Hepatic stellate cell (primary cell): ENCODE results near the gene ESPNL.

Experiments
- DNase-seq: peaks from one replicate; pipeline ENCODE4 v3.0.0; 2011; ENCODE audit warnings: low spot score

Gene ESPNL

DNA sequence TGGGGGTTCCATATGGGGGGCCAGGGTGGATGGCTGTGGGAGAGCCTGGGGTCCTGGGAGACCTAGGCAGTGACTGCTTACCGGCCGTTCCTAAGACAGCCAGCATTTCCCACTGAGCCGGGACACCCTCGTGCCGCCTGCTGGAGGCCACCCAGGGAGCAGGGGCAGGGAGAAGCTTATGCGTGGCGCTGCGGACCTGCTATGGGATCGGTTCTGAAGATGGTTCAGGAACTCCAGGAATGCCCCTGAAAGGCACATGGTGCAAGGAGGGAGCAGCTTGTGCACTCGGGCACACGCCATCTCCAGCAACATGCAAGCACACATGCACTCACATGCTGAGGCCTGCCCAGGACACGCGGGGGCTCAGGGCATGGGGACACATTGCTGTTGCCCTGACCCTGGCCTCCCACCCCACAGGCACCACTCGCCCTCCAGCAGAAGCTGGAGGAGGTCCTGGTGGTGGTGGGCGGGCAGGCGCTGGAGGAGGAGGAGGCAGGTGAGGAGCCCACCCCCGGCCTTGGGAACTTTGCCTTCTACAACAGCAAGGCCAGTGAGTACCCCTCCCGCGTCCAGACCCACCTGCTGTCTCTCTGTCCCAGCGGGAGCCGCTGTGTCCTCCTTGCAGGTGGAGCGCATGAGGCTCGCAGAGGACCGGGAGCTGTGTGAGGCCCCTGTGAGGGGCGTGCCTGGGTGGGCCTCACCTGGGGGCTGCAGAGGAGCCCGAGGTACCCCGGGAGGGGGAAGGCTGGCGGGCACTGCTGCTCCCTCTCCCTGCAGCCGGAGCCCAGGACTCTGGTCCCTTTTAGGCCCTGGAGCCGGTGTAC lies 42.5 kb downstream of the ESPNL start:
- DNase-seq = no peak

DNA sequence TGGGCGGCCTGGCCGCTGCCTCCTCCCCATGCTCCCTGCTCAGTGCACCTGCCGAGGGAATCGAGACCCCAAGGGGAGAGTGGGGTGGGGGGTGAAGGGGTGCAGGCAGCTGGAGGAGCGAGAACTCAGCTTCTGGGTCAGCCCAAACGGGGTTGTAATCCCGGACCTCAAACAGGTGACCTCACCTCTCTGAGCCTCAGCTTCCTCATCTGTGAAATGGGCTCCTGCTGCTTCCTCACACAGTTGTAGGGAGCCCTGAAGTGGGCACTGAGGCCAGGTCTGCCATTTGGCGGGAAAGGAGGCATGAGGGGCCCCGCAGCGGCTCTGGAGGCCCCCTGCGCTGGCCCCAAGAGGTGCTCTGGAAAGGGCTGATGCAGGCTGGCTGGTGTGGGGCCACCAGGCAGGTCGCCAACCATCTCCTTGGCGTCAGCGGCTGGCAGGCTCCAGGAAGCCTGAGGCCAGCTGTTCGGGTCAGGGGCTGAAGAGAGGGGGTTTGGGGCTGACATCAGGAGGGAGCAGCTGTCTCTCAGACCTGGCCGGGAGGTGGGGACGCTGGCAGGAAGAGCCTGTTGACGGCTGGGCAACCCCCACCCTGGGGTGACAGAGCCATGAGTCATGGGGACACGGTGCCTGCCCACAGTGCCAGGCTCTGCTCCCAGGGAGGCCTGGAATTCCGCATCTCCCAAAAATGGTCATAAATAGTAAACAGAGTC lies 43.3 kb downstream of the ESPNL start:
- DNase-seq = peak; percentile 76

DNA sequence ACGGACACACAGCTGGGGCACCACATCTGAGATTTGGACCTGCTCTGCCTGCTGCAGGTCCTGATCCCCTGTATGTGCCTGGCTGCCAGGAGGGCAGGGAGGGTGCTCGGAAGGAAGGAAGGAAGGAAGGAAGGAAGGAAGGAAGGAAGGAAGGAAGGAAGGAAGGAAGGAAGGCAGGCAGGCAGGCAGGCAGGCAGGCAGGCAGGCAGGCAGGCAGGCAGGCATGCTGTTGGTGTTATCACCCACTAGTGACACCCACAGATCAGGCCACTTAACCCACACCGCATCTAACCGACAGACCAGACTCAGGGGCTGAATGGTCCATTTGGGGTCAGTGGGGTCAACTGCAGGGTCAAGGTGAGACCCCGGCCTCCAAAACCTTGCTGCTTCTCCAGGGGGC lies 44.1 kb downstream of the ESPNL start:
- no peak for DNase-seq

- no peak for DNase-seq
These were observed 44.9 kb downstream of the ESPNL start for GRCh38 chr2:238145046-238145445.

GRCh38 chr2:238145851-238146250 lies 45.7 kb downstream of the ESPNL start:
- no peak for DNase-seq

GRCh38 chr2:238146884-238147544 lies 46.9 kb downstream of the ESPNL start:
- no peak for DNase-seq

- no peak for DNase-seq
These were observed 48.8 kb downstream of the ESPNL start for GRCh38 chr2:238148981-238149380.

DNA sequence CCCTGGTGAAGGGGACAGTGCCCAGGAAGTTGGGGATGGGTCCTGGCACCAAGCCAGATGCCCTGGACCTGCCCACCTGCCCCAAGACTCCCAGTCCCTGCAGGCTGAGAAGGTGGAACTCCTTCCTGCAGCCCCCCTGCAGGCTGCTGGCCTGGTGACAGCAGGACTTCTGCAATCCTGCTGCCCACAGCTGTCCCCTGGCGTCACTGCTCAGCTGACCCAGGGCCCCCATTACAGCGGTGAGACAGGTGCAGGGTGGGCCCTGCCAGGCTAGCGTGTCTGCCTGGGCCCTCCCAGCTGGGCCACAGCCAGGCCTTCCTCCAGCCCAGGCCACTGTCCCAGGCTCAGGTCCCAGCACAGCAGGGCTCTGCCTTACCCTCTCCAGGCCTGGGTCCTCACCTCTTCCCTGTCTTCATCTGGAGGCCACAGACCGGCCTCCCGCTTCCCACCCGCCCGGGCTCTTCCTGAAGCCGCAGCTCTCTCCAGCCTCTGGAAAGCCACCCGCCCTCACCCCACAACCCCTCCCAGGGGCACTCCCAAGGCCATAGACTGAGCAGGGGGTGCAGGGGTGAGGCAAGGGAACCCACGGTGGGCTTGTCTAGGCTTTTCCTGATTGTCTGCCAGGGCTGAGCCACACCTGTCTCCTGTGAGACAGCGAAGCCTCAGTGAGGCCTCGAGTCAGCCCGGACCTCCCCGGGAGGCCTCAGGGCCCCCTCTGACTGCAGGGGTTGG lies 49.9 kb downstream of the ESPNL start:
- DNase-seq = no peak

GRCh38 chr2:238150686-238151085 lies 50.5 kb downstream of the ESPNL start:
- no peak for DNase-seq

GRCh38 chr2:238151205-238151604 lies 51.1 kb downstream of the ESPNL start:
- no peak for DNase-seq

- DNase-seq = no peak
These were observed 51.6 kb downstream of the ESPNL start for GRCh38 chr2:238151628-238152235.

DNA sequence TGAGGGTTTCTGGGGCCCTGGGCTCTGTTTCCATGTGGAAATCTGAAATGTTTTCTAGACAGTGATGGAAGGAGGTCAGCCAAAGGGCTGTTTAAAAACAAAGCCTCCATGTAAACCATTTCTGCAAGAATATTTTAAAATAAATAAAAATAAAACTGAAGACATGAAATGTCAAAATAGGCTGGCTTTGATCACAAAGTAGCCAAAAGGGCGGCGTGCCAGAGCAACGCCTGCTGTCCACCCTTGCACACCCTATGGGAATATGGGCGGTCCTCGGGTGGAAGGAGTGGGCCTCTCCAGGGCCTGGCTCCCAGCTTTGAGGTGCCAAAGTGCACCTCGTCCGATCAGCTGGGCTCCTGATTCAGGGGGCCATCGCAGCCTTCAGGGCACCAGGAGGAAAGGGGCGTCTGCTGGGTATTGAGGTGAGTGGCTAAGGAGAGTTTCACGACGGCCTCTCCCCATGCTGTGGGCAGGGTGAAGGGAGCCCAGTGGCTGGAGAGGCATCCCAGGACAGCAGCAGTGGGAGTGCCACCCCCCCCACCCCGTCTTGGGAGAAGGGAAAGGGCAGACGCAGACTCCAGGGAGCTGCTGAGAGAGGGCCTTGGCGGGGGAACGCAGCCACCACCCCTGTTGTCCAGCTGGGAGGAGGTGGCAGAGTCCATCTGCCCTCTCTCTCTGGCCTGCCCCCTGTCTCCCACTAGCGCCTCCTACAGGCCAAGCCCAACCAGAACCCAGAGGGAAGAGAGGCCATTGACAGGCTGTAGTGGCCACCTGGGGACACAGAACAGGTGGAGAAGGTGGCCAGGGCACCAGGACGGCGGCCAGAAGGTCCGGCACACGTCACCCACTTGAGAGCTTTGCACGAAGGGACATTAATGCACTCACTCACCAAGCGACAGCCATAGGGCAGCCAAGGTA lies 52.9 kb downstream of the ESPNL start:
- DNase-seq = no peak

- DNase-seq = no peak
These were observed 54.4 kb downstream of the ESPNL start for GRCh38 chr2:238154570-238154969.

GRCh38 chr2:238155051-238155760 lies 55.1 kb downstream of the ESPNL start:
- DNase-seq = peak; percentile 87

DNA sequence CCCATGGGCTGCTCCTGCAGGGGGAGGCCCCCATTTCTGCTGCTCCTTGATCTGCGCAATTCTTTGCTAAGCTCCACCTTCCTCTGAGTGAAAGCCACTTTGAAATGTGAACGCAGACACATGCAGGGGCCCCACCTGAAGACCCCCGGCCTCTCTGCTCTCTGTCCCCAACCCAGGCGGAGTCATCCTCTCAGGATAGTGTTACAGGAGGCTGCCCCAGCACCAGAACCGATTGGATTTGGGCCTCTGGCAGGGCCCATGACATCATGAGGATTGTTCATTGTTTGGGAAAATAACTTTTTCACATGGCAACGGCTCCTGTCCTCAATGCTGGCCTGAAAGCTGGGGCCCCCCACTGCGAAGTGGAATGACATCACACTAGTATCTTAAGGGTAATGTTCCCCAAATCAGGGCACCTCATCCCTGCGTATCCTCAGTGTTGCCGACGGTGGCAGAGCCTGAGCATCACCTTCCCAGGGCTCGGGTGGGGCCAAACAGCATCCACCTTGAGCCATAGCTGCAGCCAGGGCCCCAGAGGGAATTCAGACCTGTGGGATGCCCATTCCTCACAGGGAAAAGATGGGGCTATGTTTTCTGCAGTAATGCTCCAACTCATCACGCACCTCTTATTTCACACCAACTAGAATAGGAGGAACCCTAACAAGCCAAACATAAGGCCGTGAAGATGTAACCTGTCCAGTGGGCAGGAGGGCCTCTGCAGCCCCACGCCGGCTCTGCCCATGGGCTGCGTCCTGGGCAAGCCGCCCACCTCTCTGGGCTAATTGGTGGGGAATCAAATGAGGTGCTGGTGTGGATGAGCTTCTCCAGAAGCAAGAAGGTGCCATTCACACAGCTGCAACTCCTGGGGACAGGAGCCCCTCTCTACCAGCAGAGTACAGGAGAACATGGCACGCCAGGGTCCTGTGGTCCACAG lies 55.9 kb downstream of the ESPNL start:
- DNase-seq = no peak

DNA sequence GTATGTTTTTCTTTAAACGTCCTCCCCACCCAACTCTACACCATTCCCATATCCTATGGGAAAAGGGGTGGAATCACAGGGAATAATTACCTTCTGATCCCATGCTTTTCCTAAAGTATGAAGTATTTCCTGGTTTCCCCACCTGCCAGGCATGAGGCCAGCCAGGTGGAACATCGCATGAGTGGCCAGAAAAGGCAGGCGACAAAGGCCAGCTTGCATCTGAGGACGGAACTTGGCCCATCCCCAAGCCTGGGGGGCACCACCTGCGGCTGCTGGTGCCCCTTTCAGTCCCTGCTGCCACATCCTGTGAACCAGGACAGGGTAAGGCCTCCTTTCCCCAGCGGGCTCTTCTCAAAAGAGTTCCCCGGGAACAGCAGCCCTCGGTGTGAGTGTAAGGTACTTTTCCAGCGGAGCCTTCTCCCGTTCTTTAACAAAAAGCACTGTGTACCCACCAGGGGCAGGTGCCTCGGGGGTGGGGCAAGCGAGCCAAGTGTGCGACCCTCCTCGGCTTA lies 57.4 kb downstream of the ESPNL start:
- DNase-seq = no peak

- DNase-seq = no peak
These were observed 57.9 kb downstream of the ESPNL start for GRCh38 chr2:238158018-238158508.

DNA sequence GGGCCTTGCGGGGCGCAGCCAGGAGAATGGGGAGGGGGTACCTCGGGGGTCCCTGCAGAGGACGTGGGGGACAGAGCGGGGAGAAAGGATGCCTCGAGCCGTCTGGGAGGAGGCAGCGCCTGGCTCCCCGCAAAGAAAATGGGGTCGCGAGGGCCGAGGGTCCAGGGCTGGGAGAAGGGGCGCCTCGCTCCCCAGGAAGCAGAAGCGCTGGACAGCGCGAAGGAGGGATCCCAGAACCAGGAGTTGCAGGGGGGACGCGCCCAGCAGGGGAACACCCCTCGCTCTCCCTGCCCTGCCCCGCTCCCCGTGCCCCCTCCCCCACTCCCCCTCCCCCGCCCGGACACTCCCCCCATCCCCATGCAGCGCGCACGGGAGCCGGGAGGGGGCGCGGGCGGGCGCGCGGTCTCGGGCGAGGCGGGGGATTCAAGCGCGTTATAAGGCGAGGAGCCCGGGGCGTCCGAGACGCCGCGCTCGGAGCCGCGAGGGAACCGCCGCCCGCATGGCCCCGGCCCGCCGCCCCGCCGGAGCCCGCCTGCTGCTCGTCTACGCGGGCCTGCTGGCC lies 58.5 kb downstream of the ESPNL start, which contains the start of gene ERFE:
ERFE (plus strand) TSS at position 462 of the 562 bp plus-strand sequence; CDS start at position 500, 38 bp downstream.
- DNase-seq = peak; percentile 86
